ENCODE data around the gene NSD1.
"Not testable (repeated sequence)": the region's sequence is repeated elsewhere in the genome, so short reads cannot be mapped to it uniquely, and the experiment has no call there.

NSD1 gene

GRCh38 chr5:177296581-177296980 is 163.0 kb downstream of the NSD1 start:
- FAIRE-seq, result no peak

- FAIRE-seq, result no peak
Measured at GRCh38 chr5:177297922-177298321, 164.3 kb downstream of the NSD1 start.

- no peak for FAIRE-seq
Measured at GRCh38 chr5:177299697-177300096, 166.1 kb downstream of the NSD1 start.

GRCh38 chr5:177300236-177300880 is 166.8 kb downstream of the NSD1 start:
- no peak for FAIRE-seq

- no peak for FAIRE-seq
Measured at GRCh38 chr5:177300951-177301350, 167.4 kb downstream of the NSD1 start.

- no peak for FAIRE-seq
Measured at GRCh38 chr5:177301503-177302165, 168.1 kb downstream of the NSD1 start.

- no peak for FAIRE-seq
Measured at GRCh38 chr5:177302354-177303110, 169.0 kb downstream of the NSD1 start.

GRCh38 chr5:177303121-177303924 is 169.8 kb downstream of the NSD1 start, which contains the start of the genes PRELID1 and RAB24:
Gene PRELID1, plus strand, starts transcription at chr5:177303799. Its CDS starts 187 bp downstream, at chr5:177303986.
Gene RAB24, minus strand, starts transcription at chr5:177303719. Its CDS starts 431 bp downstream, at chr5:177303288.
- FAIRE-seq, result no peak

GRCh38 chr5:177303925-177304391 is 170.4 kb downstream of the NSD1 start:
- no peak for FAIRE-seq

GRCh38 chr5:177304392-177305119 is 171.0 kb downstream of the NSD1 start:
- no peak for FAIRE-seq

GRCh38 chr5:177306103-177306640 is 172.6 kb downstream of the NSD1 start:
- not testable (repeated sequence) for FAIRE-seq

GRCh38 chr5:177306674-177307543 is 173.3 kb downstream of the NSD1 start:
- FAIRE-seq, result no peak

- no peak for FAIRE-seq
Measured at GRCh38 chr5:177307544-177308363, 174.2 kb downstream of the NSD1 start.

- FAIRE-seq, result no peak
Measured at GRCh38 chr5:177308740-177309139, 175.2 kb downstream of the NSD1 start.

GRCh38 chr5:177309351-177310191 is 176.0 kb downstream of the NSD1 start:
- no peak for FAIRE-seq

- FAIRE-seq, result no peak
Measured at GRCh38 chr5:177310332-177310731, 176.8 kb downstream of the NSD1 start.

- no peak for FAIRE-seq
Measured at GRCh38 chr5:177310757-177311391, 177.3 kb downstream of the NSD1 start.

GRCh38 chr5:177311392-177311722 is 177.8 kb downstream of the NSD1 start:
- FAIRE-seq, result no peak

All from islet of Langerhans (tissue), 1 donor.